NCI-H748 (cell line): ENCODE measurements around the gene RFC2.

ENCODE experiments used
- DNase-seq: peaks from one replicate; lab custom pipeline; 2025; ENCODE audit not compliant: unreplicated experiment; lab: John Stamatoyannopoulos, UW

Gene RFC2

DNA sequence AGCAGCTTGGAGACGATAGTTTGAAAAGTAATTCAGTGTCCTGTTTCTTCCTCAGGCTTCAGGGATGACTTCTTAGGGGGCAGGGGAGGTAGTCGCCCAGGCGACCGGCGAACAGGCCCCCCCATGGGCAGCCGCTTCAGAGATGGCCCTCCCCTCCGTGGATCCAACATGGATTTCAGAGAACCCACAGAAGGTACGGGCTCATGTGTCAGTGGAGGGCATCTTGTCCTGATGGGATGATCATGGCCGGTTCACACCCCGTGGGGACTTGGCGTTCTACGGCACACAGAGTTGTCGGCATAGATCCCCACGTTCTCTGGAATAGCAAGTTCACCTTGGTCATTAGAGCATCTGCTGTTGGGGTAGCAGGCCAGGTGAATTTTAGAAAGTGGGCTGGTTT, 59.5 kb downstream of the RFC2 start:
- no peak for DNase-seq

DNA sequence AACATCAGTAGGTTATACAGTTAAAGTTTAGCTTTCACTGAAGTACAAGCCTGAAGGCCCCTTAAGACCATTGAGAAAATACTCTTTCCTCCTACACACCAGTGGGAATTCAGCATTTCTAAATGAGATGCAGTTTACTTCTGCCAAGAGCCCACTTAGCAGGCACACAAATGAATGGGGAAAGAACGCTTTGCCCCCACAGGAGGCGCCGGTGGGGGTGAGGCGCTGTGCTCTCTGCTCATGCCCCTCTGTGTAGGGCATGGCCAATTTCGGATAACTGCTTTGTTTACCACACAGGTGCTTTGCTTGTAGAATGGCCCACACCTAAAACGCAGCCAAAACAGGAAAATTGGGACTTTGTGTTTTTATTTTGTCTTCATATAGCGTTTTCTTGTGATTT, 60.3 kb downstream of the RFC2 start:
- no peak for DNase-seq

DNA sequence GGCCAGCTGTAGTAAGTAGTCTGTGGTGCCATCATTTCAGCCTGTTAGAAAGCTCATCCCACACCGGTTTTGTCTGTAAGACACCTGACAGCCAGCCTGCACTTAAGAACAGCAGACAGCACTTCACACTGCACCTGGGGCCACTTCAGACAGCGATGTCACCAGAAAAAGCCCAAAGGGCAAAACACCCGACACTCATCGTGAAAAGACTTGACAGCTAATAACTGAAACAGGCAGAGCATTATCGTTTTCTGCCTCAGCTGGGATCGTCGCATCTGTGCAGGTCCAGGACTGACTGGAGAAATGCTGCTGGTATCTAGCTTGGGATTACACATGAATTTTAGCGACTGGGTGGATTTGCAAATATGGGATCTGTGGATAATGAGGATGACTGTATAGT, 61.1 kb downstream of the RFC2 start:
- no peak for DNase-seq

DNA sequence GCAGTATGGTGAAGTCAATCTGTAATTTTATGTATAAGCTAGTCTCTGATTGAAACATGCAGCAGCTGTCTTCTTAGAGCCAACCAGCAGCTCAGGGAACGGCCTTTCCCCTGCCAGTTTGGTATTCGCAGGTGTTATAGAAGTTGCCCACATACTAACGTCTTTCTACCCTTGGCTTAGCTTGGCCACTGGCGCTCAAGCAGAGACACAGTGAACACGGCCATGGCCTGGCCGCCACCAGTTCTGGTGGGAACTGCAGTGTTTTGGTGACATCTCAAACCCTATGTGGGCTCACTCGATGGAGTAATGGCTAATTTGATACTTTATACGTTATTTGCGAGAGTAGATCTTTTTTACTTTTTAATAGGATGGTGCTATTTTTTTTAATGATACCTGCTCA, 63.0 kb downstream of the RFC2 start:
- DNase-seq, result no peak

DNA sequence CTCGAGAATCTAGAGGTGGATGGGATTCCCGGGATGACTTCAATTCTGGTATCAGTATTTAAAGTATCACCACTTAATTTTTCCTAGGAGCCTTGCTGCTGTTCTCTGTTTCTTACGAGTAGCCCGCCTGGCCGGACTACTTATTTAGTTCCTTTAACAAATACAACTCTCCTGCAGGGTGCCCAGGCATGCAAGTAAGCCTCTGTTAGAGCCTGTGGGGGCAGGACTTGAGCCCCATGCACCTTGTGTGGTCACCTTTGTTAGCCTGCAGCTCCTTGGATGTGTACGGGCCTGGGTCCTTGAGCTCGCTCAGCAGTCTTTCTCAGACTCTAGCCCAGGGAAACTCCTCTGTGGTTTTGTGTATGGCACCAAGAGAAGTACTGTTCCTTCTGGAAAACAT, 63.9 kb downstream of the RFC2 start:
- no peak for DNase-seq

DNA sequence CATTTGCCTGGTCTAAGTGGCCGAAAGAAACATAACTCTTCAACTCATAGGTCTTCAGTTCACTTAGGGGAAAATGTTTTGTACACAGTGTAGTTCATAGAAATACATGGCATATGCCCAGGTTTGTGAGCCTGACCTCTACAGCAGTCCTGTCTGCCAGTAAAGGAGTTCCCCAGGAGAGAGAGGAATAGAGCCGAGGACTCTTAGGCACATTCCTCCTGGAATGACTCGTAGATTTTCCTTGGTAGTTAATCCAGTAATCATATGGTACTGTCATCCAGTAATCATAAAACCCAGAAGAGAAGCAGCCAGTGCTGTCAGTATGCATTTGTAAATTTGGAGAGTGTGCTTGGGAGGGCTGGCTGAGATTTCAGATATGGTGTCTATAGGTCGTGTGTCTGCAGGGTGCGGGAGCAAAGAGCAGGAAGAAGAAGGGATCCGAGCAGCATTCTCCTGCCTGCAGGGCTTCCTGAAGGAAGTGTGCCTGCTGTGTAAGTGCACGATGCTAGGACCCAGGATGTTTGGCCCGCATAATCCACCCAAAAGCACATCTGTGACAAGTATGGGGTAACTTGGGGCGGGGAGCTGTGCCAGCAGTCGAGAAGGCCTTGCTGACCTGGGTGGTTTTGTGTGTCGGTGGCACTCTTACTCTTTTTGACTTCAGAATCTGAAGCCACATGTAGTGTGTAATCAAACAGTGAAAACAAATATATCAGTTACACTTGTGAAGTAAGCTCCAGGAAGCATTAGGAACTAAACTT, 66.1 kb downstream of the RFC2 start:
- no peak for DNase-seq

DNA sequence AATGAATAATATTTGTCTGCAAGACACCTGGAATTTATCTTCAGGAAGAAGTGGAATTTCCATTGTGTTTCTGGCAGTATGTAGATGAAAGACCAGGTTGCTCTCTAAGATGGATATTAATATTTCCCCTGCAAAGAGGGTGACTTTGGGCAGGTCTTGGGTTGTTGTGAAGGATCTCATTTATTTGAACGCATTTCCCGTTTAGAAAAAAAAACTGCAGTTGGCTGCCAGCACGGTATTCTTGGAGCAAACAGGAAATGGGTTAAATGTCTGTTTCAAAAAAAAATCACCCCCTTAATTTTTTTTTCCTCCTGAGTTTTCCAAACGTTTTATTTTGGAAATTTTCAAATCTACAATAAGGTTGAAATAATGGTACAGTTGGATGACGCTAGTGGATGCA, 68.6 kb downstream of the RFC2 start:
- DNase-seq, result no peak

DNA sequence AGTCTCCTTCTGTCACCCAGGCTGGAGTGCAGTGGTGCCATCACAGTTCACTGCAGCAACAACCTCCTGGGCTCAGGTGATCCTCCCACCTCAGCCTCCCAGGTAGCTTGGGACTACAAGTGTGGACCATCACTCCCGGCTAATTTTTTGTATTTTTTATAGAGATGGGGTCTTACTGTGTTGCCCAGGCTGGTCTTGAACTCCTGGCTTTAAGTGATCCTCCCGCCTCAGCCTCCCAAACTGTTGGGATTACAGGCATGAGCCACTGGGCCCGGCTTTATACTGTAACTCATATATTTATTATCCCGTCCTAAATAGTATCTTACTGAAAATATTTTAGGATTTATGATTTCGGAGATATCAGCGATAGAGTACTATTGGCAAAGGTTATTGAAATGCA, 69.2 kb downstream of the RFC2 start:
- DNase-seq, result no peak

DNA sequence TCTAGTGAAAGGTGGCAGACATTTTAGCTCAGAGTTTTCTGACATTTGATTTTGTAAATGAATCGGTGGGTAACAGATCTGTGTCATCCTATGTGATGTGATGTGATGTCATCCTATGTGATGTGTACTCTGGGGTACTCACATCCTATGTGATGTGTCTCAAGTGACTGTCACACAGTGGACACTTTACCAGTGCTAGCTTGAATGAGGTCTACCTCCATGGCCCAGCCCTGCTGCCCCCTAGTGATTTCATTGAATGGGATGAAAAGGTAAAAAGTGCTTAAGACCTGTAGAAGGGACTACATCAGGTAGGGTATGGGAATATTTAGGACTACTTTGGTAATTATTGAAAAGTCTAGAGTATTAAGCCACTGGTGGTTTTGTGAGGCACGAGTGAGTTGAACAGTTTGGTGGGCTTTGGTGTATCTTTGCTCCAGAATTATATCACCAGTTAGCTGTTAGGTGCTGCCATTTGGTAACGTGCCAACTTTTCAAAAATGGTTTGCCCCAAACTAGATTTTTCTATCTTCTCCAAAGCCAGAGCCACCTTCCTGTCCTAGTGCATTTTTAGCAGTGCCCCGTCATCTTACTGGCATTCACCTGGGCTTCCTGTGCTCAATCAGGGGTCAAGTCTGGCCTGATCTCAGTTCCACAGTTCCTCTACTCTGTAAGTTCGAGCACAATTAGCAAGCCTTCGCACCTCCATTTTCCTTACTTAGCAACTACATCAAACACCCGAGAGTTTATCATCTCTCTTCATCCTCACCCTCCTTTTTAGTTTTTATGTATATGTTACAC, 70.3 kb downstream of the RFC2 start:
- DNase-seq, result peak; percentile 22

DNA sequence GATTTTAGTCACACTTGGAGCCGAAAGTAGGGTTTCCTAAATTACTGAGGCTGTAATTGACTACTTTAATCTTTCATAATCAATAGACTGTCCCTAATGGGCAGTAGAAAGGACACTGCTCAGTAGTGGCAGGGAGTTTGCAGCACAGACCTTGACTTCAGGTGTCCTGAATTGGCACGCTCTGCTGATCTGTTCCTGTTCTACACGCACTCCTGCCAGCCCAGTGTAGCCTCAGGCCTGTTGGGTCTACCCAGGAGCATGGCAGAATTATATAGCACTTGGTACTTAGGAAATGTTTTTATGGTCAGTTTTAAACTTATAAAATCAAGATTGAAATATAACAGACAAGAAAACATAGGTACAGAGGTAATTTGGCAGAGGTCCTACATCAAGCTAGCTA, 71.1 kb downstream of the RFC2 start:
- no peak for DNase-seq

DNA sequence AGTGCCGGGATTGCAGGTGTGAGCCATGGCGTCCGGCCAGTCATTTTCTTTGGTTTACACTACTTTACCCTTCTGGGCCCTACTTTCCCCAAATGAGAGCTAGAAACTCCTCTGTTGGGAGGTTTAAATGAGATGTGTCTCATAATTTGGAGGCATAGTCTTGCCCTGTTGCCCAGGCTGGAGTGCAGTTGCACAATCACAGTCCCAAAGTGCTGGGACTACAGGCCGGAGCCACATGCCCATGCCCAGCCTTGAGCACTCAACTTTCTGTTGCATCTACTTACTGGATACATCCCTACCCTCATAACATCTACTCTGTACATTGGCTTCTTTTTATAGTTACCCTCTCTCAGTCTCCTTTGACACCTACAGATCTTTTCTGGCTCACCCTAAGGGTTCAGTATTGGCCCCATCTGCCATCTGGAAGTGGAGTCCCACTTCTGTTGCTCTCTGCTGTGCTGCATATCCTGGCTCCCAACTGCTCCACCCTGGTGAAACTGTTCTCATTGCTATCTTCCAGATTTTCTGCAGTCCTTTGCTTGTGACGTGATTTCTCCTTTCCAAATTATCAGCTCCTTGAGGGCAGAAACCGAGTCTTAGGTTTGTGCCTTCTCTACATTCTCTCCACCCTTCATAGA, 71.6 kb downstream of the RFC2 start:
- no peak for DNase-seq

DNA sequence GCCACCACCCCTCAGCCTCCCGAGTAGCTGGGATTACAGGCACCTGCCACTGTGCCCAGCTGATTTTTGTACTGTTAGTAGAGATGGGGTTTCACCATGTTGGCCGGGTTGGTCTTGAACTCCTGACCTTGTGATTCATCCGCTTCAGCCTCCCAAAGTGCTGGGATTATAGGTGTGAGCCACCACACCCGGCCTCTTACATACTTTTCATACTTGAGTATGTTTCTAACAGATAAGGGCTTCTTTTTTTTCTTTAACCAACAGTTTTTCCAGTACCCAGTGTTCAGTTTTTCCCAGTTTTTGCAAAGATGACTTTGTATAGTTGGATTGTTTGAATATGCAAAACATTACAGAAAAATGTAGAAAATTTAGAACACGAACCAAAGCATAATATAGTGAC, 72.4 kb downstream of the RFC2 start:
- no peak for DNase-seq
